LNCAP (cell line): ENCODE measurements around the gene ROBO1.

Experiments used
- CTCF ChIP-seq: fragments of 450-650 bp; IDR thresholded peaks from 2 replicates; pipeline ENCODE4 v1.5.1; 2017; ENCODE audit warnings: mild to moderate bottlenecking

ROBO1 gene

GRCh38 chr3:78588906-78589621 lies 1178.7 kb downstream of the ROBO1 start:
- no peak for TF ChIP-seq CTCF

- TF ChIP-seq CTCF: no peak
Observed at GRCh38 chr3:78580681-78581080, 1187.1 kb downstream of the ROBO1 start.

GRCh38 chr3:78571486-78571885 lies 1196.3 kb downstream of the ROBO1 start:
- TF ChIP-seq CTCF: no peak

- no peak for TF ChIP-seq CTCF
Observed at GRCh38 chr3:78570496-78570895, 1197.3 kb downstream of the ROBO1 start.

- no peak for TF ChIP-seq CTCF
Observed at GRCh38 chr3:78569804-78570203, 1198.0 kb downstream of the ROBO1 start.

GRCh38 chr3:78565712-78566111 lies 1202.1 kb downstream of the ROBO1 start:
- no peak for TF ChIP-seq CTCF

- no peak for TF ChIP-seq CTCF
Observed at GRCh38 chr3:78562328-78562727, 1205.5 kb downstream of the ROBO1 start.
